Measurements from ENCODE around the gene ZSCAN26.
A peak's percentile ranks its signal among the peaks of the same experiment; 100 is the strongest.

The ZSCAN26 gene

DNA sequence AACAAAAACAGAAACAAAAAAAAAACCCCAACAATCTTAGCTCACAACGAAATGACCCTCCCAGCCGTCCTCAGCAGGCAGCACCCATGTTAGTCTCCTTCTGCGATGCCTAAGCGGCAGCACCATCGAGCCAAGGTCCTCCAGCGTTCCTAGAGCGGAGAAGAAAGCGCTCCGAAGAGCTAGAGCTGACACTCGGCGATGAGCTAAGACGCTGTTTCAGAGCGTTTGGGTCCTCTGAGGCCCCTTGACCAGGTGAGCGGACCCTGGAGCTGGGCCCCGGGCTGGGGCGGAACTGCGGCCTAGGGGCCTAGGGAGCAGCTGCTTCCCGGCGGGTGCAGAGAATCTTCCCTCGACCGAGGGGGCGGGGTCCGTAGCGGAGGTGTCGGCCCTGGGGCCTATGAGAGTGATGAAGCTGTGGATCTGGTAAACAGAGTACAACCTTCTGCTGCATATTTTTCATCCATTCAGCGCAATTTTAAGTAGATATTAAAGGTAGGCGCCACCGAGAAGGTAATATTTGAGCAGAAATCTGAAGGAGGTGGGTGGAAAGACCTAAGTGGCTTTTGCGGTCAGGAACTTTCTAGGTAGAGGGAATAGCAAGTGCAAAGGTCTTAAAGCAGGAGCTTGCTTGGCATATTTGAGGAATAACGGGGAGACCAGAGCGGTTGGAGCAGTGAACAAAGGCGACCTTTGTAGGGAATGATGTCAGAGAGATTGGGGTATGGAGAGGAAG, at the start of gene ZSCAN26:
Gene ZSCAN26, plus strand, starts transcription at position 182 of the 733 bp plus-strand sequence. CDS start 4,777 bp downstream, outside the sequence.
- peak; percentile 65 to 80 (median 66) for DNase-seq (ENCODE audit: low read depth in 3 of 3, low spot score in 1 of 3)

DNA sequence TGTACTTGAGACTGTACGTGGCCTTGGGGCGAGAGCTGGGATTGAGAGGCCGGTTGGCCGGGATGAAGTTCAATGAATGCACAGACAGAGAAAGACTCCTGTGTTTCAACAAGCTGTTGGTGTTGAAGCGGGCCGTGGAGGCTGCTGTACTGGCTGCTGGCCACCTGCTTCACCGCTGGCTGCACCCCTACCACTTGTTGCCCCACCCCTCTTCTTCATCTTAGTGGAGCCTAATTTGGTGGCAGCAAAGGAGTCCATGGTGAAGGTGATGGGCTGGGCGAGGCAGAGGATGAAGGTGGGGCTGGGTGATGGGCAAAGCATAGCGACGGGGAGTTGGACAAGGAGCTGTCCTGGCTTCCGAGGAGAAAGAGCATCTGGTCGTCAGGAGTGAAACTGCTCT, 49.1 kb upstream of the ZSCAN26 start:
- DNase-seq (ENCODE audit: low read depth in 3 of 3, low spot score in 1 of 3), result no peak

DNA sequence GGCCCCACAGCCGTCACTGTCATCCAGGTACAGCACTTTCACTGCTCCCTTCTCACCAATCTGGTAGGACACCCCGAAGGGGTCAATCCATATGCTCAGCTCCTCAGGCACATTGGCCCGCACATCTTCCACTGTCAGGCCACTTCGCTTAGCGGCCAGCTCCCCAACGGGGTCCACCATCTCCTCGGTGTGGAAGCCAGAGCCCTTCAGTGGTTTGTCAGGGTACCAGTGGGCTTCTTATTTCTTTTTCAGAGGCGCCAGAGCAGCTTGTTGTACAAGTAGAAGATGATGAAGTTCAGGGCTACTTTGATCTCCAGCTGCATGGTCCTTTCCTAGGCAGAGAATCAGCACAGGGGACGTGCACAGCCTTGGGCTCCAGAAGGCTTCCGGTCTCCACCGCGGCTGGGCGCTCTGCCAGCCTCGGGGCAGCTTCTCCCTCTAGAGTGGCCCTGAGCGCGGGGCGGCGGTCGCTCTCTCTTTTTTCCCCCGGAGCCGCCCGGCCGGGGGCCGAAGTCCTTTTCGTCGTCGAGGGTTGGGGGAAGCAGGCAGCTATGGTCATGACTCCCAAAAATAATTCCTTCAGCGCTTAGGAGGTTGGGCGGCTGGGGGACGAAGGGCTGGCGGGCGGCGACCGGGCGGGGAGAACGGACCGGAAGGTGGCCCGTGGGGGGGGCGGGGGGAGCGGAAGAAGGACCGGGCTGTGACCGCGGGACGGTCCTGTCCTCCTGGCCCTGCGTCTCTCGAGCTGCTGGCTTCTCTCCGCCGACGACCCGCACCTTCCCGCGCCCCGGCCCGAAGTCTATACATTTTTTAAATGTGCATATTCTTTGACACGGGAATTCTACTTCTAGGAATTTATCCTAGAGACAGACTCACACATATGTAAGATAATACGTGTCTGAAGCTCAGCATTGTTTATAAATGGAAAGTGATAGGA, 48.4 kb upstream of the ZSCAN26 start:
- no peak for DNase-seq (ENCODE audit: low read depth in 3 of 3, low spot score in 1 of 3)

DNA sequence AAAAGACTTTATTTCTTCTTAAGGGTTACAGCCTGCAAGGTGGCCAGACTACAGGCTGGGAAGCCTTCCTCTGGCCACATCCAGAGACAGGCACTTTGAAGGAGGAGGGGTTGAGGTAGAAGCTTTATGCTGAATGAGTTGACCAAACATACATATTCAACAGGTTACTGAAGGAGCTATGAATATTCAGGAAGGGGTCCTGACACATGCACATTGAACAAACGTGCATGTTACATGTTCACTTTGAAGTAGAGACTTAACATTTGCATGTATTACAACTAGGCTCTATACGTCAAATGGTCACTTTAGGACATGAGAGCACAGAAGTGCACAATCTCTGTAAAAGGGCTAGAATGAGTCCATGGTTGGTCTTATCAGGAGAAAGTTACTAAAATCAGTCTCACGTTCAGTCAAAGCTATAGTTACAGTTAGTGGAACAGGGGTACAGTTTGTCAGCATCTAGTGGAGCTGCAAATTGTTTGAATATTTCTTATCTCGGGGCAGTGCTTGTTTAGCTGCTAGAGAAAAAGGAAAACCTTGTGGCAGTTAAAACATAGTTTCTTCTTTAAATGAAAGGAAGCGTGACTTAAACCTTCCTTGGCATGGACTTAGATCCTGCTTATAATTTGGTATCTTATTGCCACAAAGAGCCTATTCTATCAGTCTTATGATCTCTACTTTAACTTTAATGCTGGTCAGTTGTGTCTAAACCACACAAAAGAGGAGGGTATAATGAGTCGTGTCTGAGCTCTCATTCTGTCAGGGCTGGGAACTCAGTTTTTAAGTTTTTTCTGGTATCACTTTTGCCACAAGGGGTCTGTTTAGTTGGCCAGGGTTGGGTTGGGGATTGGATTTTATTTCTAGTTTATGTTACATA, 46.4 kb upstream of the ZSCAN26 start:
- no peak for DNase-seq (ENCODE audit: low read depth in 3 of 3, low spot score in 1 of 3)

DNA sequence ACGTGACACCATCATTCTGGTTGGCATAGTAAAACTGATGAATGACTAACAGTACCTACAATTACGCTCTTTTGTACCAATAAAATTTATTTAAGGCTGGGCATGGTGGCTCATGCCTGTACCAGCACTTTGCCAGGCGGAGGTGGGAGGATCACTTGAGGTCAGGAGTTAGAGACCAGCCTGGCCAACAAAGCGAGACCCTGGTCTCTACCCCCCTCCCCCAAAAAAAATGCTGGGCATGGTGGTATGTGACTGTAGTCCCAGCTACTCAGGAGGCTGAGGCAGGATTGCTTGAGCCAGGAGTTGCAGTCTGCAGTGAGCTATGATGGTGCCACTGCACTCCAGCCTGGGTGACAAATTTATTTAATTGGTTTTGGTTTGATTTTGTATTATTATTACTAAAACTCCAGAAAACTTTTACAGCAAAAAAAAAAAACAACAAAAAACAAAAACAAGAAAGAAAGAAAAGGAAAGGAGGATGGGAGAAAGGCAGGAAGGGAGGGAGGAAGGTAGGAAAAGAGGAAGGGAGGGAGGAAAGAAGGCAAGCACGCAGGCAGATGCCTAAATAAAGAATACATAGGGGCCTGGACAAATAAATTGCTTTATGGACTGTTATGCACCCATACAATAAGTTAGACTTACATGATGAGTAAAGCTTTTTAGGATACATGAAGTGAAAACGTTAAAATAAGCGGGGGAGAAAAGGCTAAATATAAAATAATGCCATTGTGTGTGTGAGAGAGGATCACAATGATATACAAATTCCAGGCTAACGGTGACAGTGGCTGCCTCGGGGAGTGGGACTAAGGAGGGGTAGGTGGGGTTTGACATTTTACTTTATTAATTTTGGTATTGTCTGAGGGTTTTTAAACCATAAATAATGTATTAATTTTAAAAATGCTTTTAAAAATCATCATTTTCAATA, 42.5 kb upstream of the ZSCAN26 start:
- no peak for DNase-seq (ENCODE audit: low read depth in 3 of 3, low spot score in 1 of 3)

DNA sequence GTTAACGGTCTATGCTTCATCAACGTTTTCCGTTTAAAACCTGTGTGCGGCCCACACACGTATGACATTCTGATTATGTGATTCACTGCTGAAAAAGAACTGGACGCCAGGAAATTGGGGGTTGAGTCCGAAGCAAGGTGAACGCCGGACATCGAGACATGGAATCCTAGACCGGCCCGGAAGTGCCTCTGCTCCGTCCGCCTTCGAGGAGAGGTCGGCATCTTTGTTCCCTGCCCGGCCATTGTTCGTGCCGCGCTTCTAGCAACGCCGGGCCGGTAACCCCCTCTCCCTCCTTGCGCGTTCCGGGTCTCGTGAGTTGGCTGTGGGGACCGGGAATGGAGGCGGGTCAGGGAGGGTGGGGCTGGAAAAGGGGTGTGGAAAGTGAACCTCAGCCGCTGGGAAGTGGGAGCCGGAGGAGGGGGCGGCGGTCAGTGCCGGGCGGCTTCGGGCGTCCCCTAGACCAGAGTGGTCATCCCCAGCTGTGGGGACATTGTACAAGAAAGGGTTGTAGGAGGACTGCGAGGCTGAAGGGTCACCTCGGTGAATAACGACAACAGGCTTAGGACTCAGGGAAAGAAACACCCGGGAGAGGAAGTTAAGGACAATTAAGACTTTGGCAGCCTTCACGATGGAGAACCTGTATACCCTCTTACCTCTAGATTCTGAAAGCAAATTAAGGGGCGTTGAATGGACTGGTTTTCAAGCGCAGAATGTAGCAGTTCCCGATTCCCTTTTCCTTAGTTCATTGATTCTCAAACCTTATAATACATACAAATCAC, 41.7 kb upstream of the ZSCAN26 start, which contains the start of gene ZSCAN9:
Gene ZSCAN9, plus strand, starts transcription at position 220 of the 779 bp plus-strand sequence. CDS start 1,810 bp downstream, outside the sequence.
- DNase-seq (ENCODE audit: low read depth in 3 of 3, low spot score in 1 of 3), result peak in 1 of 3 donors; percentile 29

DNA sequence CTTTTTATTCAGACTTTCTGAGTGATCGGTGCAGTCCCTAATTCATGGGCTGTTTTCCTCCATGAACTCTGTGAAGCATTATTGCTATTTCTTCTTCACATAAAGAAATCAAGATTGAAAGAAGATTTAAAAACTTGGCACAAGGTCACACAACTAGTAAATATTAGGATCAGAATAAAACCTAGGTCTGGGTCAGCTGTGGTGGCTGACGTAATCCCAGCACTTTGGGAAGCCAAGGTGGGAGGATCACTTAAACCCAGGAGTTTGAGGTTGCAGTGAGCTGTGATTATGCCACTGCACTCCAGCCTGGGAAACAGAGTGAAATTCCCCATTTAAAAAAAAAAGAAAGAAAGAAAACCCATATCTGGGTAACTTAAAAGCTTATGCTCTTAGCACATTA, 40.5 kb upstream of the ZSCAN26 start:
- no peak for DNase-seq (ENCODE audit: low read depth in 3 of 3, low spot score in 1 of 3)

DNA sequence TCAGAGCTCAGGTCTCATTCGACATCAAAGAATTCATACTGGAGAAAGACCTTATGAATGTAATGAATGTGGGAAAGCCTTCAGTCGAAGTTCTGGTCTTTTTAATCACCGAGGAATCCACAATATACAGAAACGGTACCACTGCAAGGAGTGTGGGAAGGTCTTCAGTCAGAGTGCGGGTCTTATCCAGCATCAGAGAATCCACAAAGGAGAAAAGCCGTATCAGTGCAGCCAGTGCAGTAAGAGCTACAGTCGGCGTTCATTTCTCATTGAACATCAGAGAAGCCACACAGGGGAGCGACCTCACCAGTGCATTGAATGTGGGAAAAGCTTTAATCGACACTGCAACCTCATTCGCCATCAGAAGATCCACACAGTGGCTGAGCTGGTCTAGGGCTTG, 34.2 kb upstream of the ZSCAN26 start:
- no peak for DNase-seq (ENCODE audit: low read depth in 3 of 3, low spot score in 1 of 3)

DNA sequence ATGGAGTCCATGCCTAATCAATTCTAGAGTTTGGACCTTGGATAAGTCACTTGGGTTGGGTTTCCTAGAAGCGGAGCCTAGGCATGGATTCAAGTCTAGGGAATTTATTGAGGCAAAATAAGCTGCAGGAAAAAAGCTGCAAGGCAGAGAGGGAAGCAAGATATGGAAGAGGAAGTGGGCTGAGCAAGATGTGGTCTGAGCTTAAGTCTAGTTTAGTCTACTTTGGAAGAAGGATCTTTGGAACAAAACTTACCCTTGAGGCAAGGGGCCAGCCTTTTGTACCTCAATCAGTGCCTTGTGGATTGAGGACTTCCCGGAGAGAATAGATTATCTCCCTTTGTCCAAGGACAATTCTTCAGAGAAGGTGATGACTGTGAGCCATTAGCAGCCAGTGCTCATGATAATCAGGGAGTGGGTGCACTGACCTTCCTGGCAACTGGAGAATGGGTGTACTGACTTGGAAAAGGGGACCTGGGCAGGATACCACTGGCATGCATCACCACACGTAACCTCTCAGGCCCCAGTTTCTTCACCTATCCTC, 31.0 kb upstream of the ZSCAN26 start:
- DNase-seq (ENCODE audit: low read depth in 3 of 3, low spot score in 1 of 3), result no peak

DNA sequence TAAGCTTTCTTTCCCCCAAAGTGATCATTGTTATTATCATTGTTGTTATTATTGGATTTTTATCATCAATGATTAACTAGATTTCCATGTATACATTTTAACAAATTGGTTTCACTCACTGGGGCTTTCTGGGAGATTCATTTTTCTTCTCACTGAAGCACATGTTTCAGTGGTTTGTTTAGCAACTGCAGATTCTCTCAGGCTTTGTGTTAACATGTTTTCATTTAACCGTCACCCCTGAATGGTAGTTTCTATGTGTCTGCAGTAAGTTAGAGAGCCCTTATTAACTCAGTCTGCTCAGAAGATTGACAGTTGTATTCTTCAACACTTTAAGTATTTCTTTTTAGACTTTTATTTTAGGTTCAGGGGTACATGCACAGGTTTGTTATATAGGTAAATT, 27.3 kb upstream of the ZSCAN26 start:
- DNase-seq (ENCODE audit: low read depth in 3 of 3, low spot score in 1 of 3), result no peak

DNA sequence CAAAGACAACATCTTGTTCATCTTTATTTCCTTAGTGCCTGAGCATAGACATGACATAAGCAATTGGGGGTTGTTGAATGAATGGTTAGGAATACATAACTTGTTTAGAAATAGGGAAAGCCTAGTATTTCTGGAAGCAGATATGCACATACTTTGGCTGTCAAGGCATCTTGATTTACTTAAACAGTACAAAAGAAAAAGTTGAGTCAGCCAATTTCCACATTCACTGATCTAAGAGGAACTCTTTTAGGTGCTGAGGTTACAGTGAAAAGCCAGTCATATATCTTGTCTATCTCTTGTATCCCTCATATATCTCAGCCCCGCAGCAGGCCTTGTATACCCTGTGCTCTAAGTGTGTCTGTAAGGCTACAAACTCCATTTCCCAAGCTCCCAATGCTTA, 26.5 kb upstream of the ZSCAN26 start:
- no peak for DNase-seq (ENCODE audit: low read depth in 3 of 3, low spot score in 1 of 3)

DNA sequence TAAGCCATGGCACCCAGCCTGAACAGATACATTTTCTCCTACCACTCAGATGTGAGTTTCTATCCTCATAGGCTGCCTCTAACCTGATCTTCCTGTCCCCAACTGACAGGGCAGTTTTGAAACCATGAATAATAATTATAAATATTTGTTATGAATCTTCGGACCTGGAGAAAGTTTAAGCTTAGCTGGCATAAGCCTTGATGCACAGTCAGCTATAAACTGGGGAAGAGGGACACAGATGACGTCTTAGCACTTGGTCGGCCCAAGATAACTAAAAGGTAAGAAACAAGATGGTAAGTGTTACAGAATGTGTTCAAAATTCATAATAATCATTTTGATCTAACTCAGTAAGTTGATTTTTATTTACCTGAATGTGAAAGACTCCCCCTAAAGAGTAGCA, 23.0 kb upstream of the ZSCAN26 start:
- DNase-seq (ENCODE audit: low read depth in 3 of 3, low spot score in 1 of 3), result no peak

DNA sequence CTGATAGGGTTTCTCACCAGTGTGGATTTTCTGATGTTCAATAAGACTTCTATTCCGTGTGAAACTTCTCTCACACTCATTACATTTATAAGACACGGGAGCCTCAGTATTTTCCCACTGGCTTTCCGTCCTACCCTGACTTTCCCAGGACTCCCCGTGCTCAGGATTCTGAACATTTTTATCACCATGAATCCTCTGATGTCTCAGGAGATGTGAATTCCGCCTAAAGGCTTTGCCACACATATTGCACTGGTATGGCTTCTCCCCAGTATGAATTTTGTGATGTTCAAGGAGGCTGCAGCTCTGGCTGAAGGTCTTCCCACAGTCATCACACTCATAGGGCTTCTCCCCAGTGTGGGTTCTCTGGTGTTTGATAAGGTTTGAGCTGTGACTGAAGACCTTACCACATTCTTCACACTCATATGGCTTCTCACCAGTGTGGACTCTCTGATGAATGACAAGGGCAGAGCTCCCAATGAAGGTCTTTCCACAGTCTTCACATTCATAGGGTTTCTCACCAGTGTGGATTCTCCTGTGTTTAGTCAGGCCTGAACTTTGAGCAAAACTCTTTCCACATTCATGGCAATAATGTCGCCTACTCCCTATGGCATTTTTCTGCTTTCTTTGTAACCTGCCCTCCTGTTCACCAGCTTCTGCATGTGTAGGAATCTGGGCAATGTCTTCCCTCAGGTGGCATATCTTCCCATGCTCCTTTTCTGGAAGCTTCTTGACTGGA, 21.6 kb upstream of the ZSCAN26 start:
- no peak for DNase-seq (ENCODE audit: low read depth in 3 of 3, low spot score in 1 of 3)

DNA sequence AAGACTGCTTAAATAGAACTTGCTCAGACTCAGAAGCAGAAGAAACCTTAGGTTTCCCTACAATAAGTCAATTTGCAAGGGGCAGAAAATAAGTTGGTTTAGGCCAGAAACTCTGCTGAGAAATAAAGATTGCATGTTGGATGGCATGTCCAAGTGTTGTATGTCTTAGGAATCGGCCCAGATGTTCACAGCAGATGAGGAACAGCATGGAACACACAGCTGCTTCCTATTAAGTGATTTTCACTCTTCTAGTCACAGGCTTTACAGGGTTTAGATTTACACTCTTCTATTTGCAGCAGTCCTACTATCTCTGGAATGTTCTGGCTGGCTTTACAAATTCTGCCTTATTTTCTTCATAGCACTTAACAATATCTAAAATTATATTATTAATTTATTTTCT, 18.0 kb upstream of the ZSCAN26 start:
- DNase-seq (ENCODE audit: low read depth in 3 of 3, low spot score in 1 of 3), result no peak

DNA sequence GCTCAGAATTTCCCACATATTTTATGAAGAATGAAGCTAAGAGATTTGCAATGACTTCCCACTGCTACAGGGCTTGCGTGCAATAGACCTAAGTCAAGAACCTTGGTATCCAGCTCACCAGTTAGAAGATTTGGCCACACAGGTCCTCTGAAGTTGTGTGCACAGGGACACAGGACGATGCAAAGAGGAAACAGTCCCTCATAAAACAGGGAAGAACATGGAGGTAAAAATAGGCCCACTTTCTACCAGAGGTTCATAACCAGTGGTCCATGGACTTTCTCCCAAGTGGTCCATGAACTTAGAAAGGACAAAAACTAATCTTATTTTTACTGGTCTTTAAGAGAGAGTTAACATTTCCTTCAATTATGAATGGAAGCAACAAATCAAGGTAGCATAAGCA, 16.2 kb upstream of the ZSCAN26 start:
- DNase-seq (ENCODE audit: low read depth in 3 of 3, low spot score in 1 of 3), result no peak

DNA sequence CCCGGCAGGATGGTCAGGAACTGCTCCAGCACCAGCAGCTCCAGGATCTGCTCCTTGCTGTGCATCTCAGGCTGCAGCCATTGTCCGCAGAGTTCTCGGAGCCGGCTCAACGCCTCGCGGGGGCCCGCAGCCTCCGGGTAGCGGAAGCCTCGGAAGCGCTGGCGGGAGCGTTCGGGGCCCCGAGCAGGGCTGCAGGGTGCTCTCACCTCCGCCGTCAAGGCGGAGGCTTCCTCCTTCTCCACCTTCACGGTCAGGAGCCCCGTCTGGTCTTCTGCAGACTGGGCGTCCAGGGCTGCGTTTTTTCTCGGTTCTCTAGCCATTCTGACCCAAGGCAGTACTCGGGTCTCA, 15.3 kb upstream of the ZSCAN26 start:
- DNase-seq (ENCODE audit: low read depth in 3 of 3, low spot score in 1 of 3), result no peak

DNA sequence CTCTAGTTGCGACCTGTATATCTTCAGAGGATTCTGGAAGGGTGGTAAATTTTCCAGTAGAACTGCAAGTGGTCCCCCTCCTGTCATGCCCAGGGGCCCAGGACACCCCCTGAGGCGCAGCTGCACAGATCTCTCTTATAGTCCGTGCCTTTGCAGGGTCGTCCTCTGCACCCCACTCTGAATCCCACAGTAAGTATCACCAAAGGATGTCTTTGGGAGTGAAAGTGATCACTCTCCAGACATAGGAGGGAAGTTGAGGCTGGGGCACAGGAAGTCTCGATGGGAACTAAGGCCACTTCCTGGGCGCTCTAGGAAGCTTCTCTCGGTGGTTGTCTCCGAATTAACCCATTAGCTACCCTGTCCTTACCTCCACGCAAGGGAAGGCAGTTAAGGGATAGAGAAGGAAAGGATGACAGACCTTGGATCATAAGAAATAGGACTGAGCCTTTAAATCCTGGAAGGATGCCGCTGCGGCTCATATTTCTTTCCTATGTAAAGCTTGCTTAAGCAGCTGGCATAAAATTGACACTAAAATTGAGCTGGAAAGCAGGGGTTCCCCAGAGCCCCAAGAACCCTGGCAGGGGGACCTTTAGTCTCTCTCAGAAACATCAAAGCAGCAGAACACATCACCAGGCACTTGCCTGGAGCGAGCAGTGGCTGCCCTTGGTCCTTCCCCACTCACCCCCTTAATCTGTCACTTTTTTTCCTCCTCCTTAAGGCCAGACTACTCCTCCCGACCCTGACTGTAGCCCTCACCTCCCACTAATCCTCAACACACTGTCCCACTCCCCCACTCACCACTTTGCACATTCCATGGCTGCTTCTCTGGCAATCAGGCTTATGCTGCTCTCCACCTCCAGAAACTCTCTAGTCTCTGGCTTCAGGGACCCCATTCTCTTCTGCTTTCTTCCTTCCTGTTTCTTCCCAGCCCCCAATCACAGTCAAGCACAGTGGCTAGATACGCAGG, 14.7 kb upstream of the ZSCAN26 start, which contains the start of gene ZKSCAN4:
Gene ZKSCAN4, minus strand, starts transcription at position 261 of the 967 bp plus-strand sequence. CDS start 289 bp downstream, outside the sequence.
- peak; percentile 54 to 60 (median 58) for DNase-seq (ENCODE audit: low read depth in 3 of 3, low spot score in 1 of 3)
